Tongue (tissue), 2 donors: ENCODE data around the gene CYP27B1. TPM values are rescaled to one million over a fixed set of nuclear protein-coding genes. Genes with fewer than 3 reads are reported as not detected.
A peak's percentile ranks its signal among the peaks of the same experiment; 100 is the strongest.

ENCODE experiments used
- DNase-seq: peaks from one replicate; pipeline ENCODE4 v3.0.0-alpha.2; 2015
- total RNA-seq: library from RNA; depleted of rRNA; stranded (reverse); fragments of >200 nt; gene quantifications from one replicate; pipeline ENCODE4 v1.2.3, GENCODE V29; 2014

Gene CYP27B1
- total RNA-seq, 1 donor from 2014 or later, result 0.10 TPM

GRCh38 chr12:57750561-57751431 is 16.1 kb downstream of the CYP27B1 start:
- DNase-seq, result no peak

GRCh38 chr12:57749061-57749460 is 17.8 kb downstream of the CYP27B1 start:
- DNase-seq, result no peak

- no peak for DNase-seq
These were observed 20.9 kb downstream of the CYP27B1 start for GRCh38 chr12:57746025-57746424.

GRCh38 chr12:57745485-57745881 is 21.4 kb downstream of the CYP27B1 start:
- no peak for DNase-seq

GRCh38 chr12:57744777-57745484 is 21.9 kb downstream of the CYP27B1 start, which contains the start of gene TSPAN31:
TSPAN31 (plus strand) TSS chr12:57745039; CDS start chr12:57745155, 116 bp downstream.
- peak; percentile 99 for DNase-seq

GRCh38 chr12:57744194-57744776 is 22.6 kb downstream of the CYP27B1 start:
- no peak for DNase-seq

- DNase-seq, result no peak
These were observed 23.1 kb downstream of the CYP27B1 start for GRCh38 chr12:57743769-57744168.

- no peak for DNase-seq
These were observed 24.8 kb downstream of the CYP27B1 start for GRCh38 chr12:57741844-57742738.

GRCh38 chr12:57741413-57741789 is 25.5 kb downstream of the CYP27B1 start:
- DNase-seq, result no peak

- no peak for DNase-seq
These were observed 26.0 kb downstream of the CYP27B1 start for GRCh38 chr12:57740656-57741412.

GRCh38 chr12:57739914-57740538 is 26.9 kb downstream of the CYP27B1 start:
- no peak for DNase-seq

GRCh38 chr12:57739387-57739786 is 27.5 kb downstream of the CYP27B1 start:
- no peak for DNase-seq

GRCh38 chr12:57738661-57739237 is 28.1 kb downstream of the CYP27B1 start, which contains the start of gene AGAP2:
AGAP2 (minus strand) TSS chr12:57738742; CDS start chr12:57738246, 496 bp downstream.
- DNase-seq, result peak; percentile 73

- peak; percentile 66 for DNase-seq
These were observed 29.1 kb downstream of the CYP27B1 start for GRCh38 chr12:57737467-57738460.

GRCh38 chr12:57736741-57737466 is 30.0 kb downstream of the CYP27B1 start:
- no peak for DNase-seq

- DNase-seq, result peak; percentile 77
These were observed 30.7 kb downstream of the CYP27B1 start for GRCh38 chr12:57735952-57736740.

- DNase-seq, result peak; percentile 96
These were observed 31.6 kb downstream of the CYP27B1 start for GRCh38 chr12:57735198-57735855.
